GM19239 (cell line): Measurements from ENCODE around the gene PTPRQ.
"Not testable (repeated sequence)": the region's sequence is repeated elsewhere in the genome, so short reads cannot be mapped to it uniquely, and the experiment has no call there.

Source experiments
- DNase-seq: peaks from one replicate; pipeline ENCODE4 v3.0.0; 2011; ENCODE audit warnings: low spot score; ENCODE audit not compliant: insufficient read length
- FAIRE-seq: peaks from 2 replicates; lab custom pipeline; 2011; peaks lifted over from hg19 to GRCh38; lab: Jason Lieb, UNC

The PTPRQ gene

DNA sequence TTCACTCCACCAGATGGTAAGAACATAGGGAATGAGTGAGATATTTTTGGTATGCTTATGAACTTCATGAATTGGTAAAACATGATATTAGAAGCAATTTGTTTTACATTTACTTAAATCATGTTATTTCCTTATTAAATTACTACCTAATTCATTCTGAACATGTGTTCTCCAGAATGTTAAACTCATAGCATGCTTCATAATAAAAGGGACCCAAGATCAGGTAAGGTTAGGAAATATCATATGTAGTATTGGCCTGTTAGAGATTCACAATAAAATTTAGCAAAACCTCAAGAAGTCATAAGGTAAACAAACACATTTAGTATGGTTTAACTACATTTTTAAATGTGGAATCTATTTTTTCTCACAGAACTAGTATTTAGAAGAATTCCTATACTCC, 28.2 kb downstream of the PTPRQ start:
- FAIRE-seq (no peak), DNase-seq (no peak)

DNA sequence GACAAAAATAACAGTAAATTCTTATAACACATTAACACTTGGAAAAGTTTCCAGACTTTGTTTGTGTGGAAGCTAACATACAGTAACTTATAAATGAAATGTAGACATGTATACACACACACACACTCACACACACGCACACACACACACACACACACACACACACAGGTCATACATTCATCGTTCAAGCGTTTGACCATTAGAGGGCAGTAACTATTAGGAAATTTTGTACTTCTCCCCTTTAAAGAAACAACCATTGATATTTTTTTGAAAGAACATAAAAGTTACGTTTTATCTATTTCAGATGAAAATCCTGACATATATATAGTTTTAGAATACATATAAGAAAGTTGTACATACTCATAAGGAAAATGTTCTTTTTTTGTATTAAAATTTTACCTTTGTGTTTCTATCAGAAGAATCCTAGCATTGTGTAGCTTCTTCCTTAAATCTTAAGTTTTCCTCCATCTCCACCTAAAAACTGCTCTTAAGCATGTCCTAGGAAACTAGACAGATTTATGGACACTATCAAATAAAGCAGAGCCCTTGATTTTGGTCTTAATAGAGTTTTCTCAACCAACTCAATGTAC, 29.0 kb downstream of the PTPRQ start:
- DNase-seq (no peak), FAIRE-seq (no peak)

DNA sequence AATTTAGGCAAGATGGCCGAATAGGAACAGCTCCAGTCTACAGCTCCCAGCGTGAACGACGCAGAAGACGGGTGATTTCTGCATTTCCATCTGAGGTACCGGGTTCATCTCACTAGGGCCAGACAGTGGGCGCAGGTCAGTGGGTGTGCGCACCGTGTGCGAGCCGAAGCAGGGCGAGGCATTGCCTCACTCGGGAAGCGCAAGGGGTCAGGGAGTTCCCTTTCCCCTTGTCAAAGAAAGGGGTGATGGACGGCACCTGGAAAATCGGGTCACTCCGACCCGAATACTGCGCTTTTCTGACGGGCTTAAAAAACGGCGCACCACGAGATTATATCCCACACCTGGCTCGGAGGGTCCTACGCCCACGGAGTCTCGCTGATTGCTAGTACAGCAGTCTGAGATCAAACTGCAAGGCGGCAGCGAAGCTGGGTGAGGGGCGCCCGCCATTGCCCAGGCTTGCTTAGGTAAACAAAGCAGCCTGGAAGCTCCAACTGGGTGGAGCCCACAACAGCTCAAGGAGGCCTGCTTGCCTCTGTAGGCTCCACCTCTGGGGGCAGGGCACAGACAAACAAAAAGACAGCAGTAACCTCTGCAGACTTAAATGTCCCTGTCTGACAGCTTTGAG, 33.6 kb downstream of the PTPRQ start:
- DNase-seq, FAIRE-seq: not testable (repeated sequence)

DNA sequence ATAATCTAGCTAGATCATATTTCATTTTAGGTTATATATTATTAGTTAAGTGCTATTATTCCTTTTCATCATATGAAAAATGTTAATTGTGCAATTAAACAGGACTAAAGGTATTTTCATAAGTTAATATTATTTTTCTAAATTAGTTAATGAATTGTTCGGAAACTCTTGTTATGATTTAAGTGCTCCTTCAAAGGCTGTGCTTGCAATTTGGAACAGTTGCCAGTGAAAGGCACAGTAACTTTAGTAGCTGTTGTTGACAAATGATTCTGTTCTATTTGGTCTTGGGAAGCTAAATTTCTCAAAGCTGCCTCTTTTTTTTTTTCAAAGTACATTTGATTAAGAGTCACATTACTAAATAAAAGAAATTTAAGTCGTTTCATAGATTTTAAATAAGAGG, 40.7 kb downstream of the PTPRQ start:
- no peak for FAIRE-seq

DNA sequence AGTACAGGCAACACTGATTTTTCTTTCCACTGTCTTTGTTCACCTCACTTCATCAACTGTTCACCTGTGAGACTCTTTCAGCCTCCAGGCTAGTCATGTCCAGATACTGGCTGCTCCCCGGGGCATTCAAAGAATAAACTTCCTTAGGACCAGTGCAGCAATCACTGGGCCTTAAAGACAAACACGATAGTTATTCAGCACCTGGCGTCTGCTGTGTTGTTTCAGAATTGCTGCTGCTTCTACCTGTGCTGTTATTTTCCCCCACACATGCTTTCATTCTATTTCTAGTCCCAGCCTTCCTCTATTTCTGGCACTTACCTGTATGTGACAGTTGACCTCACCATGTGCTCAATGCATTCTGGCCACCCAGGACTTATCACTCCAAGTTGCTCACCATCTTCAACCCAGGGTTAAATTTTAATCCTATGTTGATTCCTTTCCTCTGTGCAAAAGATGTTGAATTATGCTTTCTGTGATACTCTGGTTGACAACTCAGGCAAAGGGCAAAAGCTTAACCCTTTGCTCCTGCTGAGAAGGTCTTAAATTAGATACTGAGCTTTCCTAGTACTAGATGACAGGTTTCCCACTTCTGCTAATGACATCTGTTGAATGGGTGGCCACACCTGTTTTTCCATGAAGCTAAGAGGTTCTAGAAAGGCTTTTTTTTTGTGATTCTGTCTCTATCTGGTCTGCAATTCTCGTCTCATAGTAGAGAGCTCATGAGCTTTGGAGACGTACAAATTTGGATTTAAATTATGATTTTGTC, 41.4 kb downstream of the PTPRQ start:
- FAIRE-seq (no peak), DNase-seq (no peak)

More for the DNA sequence above, 40.7 kb downstream of the PTPRQ start:
- no peak for DNase-seq

DNA sequence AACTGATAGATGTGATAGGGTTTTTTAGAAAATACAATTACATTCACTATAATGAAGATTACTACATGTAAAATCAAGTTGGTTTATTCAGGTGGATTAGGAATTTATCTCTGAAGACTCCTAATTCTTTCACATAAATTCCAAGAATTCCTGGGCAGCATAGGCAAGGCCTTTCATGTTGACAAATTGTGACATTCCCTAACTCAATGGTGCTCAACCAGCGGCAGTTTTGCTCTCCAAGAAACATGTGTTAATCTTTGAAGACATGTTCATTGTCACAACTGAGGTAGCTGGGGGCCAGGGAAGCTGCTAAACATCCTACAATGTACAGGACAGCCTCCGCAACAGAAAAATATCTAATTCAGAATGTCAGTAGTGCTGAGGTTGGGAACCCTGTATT, 46.3 kb downstream of the PTPRQ start:
- FAIRE-seq (no peak), DNase-seq (no peak)

DNA sequence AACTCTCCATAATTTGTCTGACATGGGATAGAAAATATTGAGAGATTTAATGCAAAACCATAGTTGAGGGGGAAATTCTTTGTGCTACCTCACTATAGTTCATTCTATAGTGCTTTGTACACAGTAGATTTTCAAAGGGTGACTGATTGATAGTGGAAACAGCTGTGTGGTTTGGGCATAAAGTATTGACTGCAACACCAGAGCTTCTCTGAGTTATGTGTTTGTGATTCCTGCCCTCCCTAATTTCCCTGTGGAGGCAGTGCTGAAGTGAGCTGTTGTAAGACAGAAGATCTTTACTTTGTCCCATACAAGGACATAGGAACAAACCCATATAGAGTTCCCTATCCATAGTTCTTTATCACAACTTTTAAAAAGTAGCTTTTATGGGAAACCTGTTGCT, 47.1 kb downstream of the PTPRQ start:
- no peak for DNase-seq
- FAIRE-seq, result no peak

DNA sequence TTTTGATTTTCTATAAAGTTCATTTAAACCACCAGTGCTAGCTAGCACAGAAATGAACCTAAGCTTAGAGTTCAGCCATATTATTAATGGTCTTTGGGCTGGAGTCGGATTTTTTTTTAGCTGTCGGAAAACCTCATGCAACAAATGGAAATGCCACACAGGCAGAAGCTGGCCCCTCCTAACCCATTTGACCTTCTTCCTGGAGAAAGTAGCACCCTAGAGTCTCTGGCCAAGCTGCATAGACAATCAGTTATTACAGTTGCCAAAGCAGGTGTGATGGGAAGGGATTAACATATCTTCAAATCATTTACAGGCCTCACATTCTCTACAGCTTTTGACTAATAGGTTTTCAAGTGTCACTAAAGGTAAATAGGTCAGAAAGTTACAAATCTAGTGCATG, 49.4 kb downstream of the PTPRQ start:
- FAIRE-seq (no peak), DNase-seq (no peak)

DNA sequence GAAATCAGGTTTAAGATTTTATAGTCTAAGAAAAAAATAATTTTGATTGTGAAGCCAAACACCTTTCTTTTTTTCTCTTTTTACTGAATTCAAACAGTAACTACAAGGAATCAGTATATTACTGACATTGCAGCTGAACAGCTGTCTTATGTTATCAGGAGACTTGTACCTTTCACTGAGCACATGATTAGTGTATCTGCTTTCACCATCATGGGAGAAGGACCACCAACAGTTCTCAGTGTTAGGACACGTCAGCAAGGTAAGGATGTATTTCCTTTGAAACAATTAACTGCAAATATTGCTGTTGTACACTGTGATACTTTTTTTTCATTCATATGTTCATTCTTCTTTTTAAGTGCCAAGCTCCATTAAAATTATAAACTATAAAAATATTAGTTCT, 50.8 kb downstream of the PTPRQ start:
- DNase-seq, result no peak
- FAIRE-seq, result no peak

DNA sequence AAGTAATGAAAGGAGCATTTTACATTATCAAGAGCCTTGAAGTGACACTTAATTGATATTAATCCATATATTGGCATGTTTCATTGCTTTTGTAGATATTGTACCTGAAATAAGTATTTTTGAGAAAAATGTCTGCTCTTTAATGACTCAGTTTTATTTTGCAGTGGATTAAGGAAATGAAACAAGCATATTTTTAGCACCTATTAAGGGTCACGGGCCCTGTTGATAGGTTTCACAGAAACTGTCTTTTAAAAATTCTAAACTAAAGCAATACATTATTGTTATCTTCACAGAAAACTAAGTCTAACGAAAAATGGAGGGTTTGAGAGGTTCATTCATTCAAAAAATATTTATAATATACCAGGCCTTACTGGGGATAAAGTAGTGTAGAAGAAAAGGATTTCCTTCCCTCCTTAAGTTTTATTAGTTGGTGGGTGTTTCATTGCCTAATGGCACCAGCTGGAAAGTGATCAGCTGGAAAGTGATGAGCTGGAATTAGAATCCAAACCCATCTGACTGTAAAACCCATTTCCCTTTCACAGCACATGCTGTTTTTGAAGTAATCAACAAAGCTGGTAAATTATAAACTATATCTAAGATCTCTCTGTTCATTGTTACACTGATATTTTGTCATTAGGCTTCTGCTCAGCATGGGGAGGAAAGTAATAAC, 54.2 kb downstream of the PTPRQ start:
- FAIRE-seq (no peak), DNase-seq (no peak)

DNA sequence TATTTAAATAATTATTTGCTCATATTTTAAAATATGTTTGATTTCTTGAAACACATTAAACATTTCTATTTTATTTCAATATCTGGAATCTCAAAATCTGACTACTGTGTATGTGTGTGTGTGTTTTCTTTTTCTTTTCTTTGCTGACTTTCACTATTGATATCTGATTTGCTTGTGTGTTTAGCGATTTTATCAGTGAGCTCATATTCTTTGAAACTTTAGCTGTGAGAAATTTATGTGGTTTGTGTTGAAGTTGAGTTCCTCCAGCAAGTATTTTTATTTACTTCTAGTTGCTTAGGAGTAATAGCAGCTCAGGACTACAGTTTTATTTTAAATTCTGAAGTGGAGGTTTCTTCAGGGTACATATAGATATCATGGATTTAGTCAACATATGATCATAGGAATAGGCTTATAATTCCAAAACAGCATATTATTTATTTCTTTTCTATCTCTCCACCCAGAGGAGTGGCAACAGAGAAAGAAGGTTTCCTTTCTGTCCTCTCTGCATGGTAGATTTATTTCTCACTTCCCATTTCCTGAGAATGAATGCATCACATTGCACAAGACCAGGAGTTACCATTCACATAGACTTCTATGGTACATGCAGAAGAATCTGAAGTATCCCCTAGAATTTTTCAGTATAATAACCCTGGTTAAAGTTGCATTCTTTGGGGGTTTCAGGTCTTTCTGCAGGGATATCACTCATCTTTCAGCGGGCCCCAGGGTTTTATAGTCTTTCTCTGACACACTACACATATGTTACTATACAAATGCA, 60.5 kb downstream of the PTPRQ start:
- DNase-seq (no peak), FAIRE-seq (no peak)

DNA sequence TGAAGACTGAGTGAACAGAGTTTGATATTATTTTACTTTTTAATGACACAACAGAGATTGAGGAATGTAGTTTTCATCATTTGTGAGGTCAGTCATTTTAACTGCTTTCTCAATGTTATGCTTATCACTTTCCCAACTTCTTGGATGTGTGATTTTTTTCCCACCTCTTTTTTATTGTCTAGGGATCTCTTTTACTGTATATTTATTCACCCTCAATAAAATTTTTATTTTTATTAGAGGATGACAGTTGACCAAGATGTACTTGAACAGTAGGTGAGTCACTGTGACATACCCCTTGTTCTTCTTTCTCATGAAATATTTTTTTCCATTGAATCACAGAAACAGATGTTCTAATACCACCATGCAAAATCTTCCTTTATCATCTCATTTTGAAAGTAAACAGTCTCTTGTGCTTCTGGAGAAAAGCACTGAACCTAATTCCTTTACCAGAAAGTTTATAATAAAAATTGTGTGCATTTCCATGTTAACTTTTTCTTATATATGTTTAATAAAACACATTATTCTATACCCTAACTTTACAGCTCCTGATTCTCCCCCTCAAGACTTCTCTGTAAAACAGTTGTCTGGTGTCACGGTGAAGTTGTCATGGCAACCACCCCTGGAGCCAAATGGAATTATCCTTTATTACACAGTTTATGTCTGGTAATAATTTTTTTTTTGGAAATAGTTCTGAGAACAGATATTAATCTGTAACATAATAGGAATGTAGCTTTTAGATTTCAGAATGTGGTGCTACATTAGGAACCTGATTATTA, 65.9 kb downstream of the PTPRQ start:
- FAIRE-seq, result no peak
- DNase-seq, result no peak

DNA sequence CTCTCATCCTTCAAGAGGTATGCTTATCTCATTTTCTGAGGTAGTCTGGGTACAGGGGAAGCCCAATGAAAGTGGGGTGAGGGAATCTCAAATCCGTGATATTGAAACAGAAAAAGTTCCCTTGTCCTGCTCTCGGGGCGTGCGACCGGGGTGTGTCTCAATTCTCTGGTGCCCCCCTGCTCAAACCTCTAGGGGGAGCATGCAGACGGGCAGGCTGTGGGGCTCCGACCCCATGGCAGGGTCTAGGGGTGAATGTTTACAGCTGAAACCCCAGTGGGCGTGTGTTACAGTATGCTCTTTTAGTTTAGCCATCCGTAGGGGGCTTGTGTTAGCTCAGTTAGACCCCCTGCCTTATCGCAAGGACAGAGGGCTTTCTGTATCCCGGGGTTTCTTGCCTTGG, 68.7 kb downstream of the PTPRQ start:
- DNase-seq (no peak), FAIRE-seq (no peak)

DNA sequence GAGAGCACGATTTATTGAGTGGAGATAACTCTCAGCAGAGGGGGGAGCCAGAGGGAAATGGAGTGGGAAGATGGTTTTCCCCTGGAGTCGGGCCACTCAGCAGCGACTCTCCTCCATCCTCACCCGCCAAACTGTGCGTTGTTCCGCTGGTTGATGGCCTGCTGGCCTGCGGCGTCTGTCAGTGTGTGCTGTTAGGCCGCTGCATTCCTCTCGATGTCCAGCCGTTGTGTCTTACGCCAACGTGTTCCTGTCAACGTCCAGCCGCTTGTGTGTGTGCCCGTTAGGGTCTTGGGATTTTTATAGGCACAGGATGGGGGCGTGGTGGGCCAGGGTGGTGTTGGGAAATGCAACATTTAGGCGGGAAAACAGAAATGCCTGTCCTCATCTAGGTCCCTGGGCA, 69.2 kb downstream of the PTPRQ start:
- no peak for FAIRE-seq
- DNase-seq, result no peak

DNA sequence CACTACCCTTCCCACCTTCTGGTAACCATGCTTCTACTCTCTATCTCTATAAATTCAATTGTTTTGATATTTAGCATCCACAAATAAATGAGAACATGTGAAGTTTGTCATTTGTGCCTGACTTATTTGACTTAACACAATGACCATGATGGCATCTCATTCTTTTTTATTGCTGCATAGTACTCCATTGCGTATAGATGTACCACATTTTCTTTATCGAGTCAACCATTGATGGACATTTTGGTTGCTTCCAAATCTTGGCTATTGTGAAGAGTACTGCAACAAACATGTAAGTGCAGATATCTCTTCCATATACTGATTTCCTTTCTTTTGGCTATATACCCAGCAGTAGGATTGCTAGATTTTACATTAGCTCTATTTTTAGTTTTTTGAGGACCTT, 73.6 kb downstream of the PTPRQ start:
- FAIRE-seq (no peak), DNase-seq (no peak)

DNA sequence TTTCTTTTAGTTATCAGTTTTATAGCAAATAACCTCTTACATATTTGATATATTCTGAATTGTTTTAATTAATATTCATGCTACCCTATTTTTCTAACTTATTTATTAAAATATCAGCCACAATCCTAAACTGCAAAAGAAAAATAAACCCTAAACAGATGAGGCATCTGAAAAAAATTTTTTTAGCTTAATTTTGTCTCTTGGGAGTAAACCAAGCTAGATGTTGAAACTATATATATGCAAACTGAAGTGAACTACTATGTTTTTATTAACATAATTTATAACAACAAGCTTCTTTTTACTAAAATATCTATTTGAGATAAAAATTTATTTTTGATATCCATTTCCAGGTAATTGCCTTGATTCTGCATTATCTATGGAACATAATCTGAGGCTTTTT, 87.6 kb downstream of the PTPRQ start:
- FAIRE-seq (no peak), DNase-seq (no peak)

DNA sequence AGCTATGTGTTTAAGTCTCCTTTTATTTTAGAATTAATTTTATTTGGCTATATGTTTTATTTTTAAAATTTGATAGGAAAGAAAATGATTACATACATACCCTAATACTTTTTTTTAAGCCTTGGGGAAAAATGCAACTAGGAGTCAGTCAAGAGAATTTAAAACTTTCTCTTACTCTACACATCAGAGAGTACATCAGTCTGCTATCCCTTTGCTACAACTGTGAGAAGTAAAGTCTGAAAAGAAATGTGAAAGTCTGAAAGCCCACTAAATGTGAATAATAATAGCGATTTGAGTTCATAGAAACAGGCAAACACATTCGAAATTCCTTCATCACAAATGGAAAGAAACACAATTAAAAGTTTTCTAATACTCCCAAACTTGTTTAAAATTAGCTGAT, 95.0 kb downstream of the PTPRQ start:
- no peak for DNase-seq
- no peak for FAIRE-seq

DNA sequence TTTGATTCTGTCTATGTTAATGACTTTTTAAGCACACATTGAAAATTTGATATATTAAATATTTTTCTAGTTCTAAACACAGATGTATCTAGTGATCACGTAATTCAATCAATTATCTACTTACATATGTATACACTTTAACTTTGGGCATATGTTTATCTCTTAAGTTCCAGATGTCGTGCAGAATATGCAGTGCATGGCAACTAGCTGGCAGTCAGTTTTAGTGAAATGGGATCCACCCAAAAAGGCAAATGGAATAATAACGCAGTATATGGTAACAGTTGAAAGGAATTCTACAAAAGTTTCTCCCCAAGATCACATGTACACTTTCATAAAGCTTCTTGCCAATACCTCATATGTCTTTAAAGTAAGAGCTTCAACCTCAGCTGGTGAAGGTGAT, 105.3 kb downstream of the PTPRQ start:
- DNase-seq (no peak), FAIRE-seq (no peak)

DNA sequence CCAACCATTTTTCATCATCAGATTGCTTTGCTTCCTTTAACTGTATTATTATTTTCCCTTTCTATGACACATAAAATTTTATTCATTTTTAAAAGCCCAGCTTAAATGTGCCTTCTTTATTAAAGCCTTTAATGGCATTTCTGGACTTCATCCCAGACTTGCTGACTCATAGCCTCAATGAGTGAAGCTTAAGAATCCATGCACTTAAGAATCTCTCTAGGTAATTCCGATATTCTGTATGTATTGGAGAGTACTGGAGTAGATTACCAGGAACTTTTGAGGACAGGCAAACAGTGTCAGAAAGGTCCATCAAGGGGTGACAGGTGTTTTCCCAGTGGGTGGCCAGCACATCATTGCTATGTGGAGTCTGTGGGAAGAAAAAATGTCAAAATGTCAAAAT, 107.9 kb downstream of the PTPRQ start:
- DNase-seq, result no peak
- FAIRE-seq, result no peak

DNA sequence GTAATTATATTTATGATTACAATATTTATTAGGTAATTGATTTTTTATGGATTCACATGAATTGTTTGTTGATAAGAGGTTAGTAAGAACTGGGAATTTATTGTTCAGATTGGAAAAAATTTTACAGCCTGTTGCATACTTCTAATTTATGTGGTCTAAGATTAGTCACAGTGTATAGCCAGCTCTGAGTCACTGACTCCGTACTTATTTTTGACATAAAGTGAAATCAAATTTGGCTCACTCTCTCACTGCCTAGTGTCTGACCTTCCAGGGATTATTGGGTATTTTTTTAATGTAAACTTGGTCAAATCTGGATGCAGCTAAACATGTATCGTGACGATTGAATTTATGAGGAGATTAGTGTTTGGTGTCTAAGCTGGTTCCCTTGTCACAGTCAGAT, 109.3 kb downstream of the PTPRQ start:
- DNase-seq (no peak), FAIRE-seq (no peak)
